Stromal cell of bone marrow (primary cell): ENCODE data around the gene YJU2.
"Not testable (repeated sequence)": the region's sequence is repeated elsewhere in the genome, so short reads cannot be mapped to it uniquely, and the experiment has no call there.

ENCODE experiments used
- DNase-seq: peaks from one replicate; pipeline ENCODE4 v3.0.0-alpha.2; 2012; ENCODE audit warnings: low read depth

YJU2 gene

GRCh38 chr19:4267901-4268815, 21.3 kb downstream of the YJU2 start:
- no peak for DNase-seq

GRCh38 chr19:4268816-4269430, 22.0 kb downstream of the YJU2 start:
- DNase-seq, result no peak

- no peak for DNase-seq
Observed at GRCh38 chr19:4272894-4273293, 26.0 kb downstream of the YJU2 start.

- DNase-seq, result not testable (repeated sequence)
Observed at GRCh38 chr19:4274321-4274686, 27.4 kb downstream of the YJU2 start.

- DNase-seq, result no peak
Observed at GRCh38 chr19:4277191-4277696, 30.4 kb downstream of the YJU2 start.

GRCh38 chr19:4278010-4278409, 31.1 kb downstream of the YJU2 start:
- no peak for DNase-seq

- no peak for DNase-seq
Observed at GRCh38 chr19:4278419-4279266, 31.8 kb downstream of the YJU2 start, which contains the start of gene SHD. TSS of gene SHD (plus strand) at chr19:4279266. CDS start at chr19:4280064, 798 bp downstream.

GRCh38 chr19:4279267-4279529, 32.3 kb downstream of the YJU2 start:
- no peak for DNase-seq

- DNase-seq, result no peak
Observed at GRCh38 chr19:4279530-4280422, 32.9 kb downstream of the YJU2 start.

GRCh38 chr19:4284176-4284958, 37.5 kb downstream of the YJU2 start:
- no peak for DNase-seq

- DNase-seq, result no peak
Observed at GRCh38 chr19:4284974-4285373, 38.1 kb downstream of the YJU2 start.

- DNase-seq, result not testable (repeated sequence)
Observed at GRCh38 chr19:4286141-4286540, 39.3 kb downstream of the YJU2 start.

- DNase-seq, result no peak
Observed at GRCh38 chr19:4288091-4288777, 41.4 kb downstream of the YJU2 start.

- DNase-seq, result no peak
Observed at GRCh38 chr19:4291184-4291732, 44.4 kb downstream of the YJU2 start.

GRCh38 chr19:4292515-4292914, 45.6 kb downstream of the YJU2 start:
- DNase-seq, result no peak

GRCh38 chr19:4294389-4294788, 47.5 kb downstream of the YJU2 start:
- no peak for DNase-seq

- no peak for DNase-seq
Observed at GRCh38 chr19:4295972-4296771, 49.3 kb downstream of the YJU2 start.

- no peak for DNase-seq
Observed at GRCh38 chr19:4297901-4298809, 51.3 kb downstream of the YJU2 start.
